Measurements from ENCODE around the gene SYNE1.

The SYNE1 gene

DNA sequence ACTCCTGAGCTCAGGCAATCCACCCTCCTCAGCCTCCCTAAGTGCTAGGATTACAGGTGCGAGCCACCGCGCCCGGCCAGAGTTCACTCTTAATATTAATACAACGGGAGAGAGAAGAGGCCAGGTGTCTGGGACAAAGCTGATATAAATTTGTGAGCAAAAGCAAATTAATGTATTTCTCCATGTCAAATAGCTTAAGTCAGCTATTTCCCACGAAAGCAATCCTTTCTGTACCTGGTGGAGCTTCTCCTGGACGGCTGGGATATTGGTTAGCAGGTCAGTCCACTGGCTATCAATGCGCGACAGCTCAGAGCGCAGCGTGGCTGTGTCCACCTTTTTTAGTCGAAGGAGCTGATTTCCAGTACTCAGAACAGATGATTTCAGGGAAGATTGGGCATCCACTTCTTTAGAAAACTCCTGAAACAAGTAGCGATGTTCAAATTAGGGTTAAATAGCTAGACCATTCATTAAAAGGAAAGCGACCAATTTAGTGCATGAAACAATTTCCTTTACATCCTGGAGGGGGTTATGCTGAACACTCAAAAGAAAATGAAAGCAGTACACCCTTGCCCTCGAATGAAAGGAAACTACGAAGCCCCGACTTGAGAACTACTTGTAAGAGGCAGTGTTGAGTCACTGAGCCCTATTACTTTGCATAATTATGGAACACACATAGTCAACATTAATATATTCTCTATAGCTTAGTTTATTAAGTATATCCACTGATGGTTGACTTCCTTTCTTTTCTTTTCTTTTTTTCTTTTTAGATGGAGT, 403.4 kb downstream of the SYNE1 start:
- DNase-seq = no peak

DNA sequence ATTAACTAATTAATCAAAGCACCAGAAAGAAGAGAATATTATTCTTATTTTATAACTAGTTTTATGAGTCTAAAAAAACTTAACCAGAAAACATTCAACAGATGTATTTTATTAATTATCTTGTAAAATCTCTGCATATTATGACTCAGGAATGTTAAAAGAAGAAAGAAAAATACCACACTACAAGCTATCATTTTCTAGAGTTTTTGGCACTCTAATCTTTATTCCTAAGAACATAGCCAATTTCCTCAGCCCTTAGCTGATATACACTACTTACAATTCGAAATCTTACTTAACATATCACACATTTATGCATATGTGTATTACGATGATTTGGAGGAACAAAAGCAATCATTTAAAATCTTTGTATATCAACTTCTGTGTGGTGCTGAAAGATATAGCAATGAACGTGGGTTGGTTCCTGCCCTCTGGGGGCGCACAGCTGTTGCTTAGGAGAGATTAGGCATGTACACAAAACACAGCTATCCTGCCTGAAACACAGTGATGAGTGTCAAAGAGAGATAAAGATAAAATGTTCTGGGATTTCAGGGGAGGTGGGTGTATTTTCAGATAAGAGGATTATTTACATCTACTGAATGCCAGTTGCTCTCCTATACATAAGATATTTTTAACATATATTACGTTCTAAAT, 404.5 kb downstream of the SYNE1 start:
- DNase-seq = peak; percentile 51 to 88
- TF ChIP-seq POLR2A (IDR thresholded peaks at IDR 0.05; ENCODE audit: low read length) = no peak

More for the DNA sequence above, 403.4 kb downstream of the SYNE1 start:
- TF ChIP-seq POLR2A (IDR thresholded peaks at IDR 0.05; ENCODE audit: low read length) = no peak
- no peak for TF ChIP-seq GATA1 (IDR thresholded peaks at IDR 0.05; ENCODE audit: low read depth, low read length)

DNA sequence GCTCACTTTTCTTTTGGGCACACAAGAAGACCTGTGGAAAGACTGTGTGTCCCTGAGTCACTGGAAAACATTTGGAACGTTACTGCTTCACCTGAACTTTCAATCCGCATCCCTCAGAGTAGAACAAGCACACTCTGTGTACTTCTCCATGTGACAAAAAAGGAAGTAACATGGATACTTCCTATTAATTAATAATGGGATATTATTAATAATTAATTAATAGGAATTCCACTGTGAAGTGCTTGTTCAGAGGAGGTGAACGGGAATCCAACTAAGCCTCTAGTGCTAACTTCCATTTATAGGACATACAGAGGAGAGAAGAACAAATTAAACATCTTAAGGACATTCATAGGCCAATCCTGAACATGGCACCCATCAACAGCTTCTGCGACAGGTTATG, 407.8 kb downstream of the SYNE1 start:
- DNase-seq = no peak
- no peak for TF ChIP-seq GATA1 (IDR thresholded peaks at IDR 0.05; ENCODE audit: low read depth, low read length)
- TF ChIP-seq POLR2A (IDR thresholded peaks at IDR 0.05; ENCODE audit: low read length) = no peak

DNA sequence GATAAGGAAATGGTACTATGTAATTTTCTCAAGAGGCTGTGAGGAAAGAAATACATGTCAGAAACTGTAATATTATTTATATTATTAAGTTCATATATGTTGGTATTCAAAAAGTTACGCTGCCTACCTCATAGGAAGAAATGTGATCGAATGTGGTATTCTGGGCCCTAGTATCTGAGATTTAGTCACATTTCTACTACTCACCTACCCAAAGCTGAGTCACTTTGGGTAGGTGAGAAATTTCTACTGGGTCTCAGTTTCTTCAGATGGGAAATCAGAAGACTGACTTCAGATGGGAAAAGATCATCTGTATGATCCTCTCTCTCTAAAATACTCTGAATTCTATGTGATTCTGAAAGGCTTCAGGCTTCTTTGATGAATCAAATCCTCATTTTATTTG, 411.0 kb downstream of the SYNE1 start:
- DNase-seq = no peak
- no peak for TF ChIP-seq GATA1 (IDR thresholded peaks at IDR 0.05; ENCODE audit: low read depth, low read length)

DNA sequence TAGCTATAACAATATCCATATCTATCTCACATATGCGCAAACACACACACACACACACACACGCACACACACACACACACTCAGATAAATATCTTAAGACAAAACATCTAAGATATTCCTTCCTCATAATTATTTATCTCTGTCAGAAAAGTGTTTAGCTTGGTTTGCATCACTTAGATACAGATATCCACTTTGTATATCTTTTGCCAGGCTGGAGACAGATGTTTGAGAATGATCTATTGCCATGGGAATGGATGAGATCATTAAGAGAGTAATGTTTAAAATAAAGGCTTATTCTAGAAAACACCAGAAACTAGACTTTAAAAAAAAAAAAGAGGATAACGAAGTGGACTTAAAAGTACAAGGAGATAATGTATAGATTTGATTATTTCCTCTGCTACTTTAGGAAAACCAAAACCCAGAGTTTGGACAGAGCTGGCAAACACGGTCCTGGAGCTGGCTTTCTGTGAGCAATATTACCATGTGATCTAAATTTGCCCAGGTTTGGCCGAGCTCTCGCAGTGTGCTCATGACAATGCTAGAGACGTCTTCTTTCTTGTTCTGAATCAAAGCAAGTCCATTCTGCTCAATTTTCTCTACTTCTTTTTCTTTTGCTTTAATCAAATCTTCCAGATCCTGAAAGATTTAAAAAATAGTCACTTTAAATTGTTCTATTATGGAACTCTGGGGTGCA, 411.8 kb downstream of the SYNE1 start:
- DNase-seq = no peak
- TF ChIP-seq GATA1 (IDR thresholded peaks at IDR 0.05; ENCODE audit: low read depth, low read length) = no peak
- no peak for TF ChIP-seq POLR2A (IDR thresholded peaks at IDR 0.05; ENCODE audit: low read length)

DNA sequence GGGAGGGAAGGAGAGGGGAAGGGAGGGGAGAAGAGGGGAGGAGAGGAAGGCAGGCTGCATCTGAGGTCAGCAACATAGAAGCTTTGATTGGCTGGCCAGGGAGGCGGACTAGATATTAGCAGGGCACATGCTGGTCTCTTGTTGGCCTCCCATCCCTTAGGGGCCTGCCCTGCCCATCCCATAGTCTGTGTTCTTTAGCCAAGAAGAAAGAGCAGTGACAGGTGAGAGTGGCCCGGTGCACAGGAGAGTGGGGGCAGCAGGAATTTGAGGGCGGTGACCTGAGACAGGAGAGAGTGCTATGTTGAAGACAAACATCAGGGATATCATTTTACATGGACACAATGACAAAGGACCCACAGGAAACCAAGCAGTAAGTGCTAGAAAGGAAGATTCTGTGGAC, 413.5 kb downstream of the SYNE1 start:
- TF ChIP-seq POLR2A (IDR thresholded peaks at IDR 0.05; ENCODE audit: low read length) (no peak), GATA1 (IDR thresholded peaks at IDR 0.05; ENCODE audit: low read depth, low read length) (no peak)
- no peak for DNase-seq

DNA sequence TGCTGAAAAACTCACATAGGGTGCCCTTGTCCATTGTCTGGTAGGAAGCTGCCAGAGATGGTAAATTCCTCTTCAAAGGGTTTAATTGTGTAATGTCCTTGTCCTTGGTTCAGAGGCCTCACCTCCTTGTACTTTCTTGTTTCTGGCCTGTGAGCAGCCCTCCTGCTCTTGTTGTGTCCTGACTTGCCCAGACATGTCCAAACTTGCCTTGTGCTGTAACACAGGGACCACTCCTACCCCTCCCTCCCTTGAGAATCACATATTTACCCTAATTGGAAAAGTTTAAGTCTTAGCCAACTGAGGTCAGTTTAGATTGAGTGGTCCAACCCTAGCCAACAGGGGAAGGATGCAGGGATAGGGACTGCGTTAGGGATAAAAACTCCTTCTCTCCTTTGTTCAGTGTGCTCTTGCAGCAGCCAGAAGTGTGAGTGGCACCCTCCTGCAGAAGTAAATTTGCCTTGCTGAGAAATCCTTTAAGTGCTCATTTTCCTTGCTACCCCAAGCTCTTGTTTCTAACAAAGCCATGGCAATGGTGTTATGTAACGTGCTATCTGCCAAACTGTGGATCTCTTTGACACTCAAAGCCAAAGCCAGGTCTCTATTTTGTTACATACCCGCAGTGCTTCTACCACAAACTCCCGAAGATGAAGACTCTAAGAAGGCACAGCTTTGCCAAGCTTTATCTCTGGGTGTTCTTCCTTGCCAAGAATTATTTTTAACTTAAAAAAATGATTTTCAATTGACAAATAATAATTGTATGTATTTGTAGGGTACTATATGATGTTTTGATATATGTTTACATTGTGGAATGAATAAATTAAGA, 415.1 kb downstream of the SYNE1 start:
- TF ChIP-seq POLR2A (IDR thresholded peaks at IDR 0.05; ENCODE audit: low read length) (no peak), GATA1 (IDR thresholded peaks at IDR 0.05; ENCODE audit: low read depth, low read length) (no peak)
- no peak for DNase-seq

DNA sequence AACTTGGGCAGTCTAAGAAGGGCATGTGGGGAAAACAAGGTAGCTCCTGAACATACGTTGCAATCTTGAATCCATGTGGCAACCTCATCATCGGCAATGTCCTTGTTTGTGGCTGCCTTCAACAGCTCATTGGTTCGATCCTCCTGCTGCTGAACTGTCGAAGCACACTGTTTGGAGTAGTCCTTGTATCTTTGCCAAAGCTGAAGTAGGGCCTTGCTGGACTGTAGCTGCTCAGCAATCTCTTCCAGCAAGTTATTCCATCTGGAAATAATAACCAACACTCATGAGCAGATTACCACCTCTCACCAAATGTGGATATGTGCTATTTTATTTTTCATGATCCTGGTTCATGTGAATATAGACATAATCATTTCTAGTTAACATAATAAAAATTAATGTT, 416.4 kb downstream of the SYNE1 start:
- no peak for DNase-seq
- TF ChIP-seq POLR2A (IDR thresholded peaks at IDR 0.05; ENCODE audit: low read length) (no peak), GATA1 (IDR thresholded peaks at IDR 0.05; ENCODE audit: low read depth, low read length) (no peak)

DNA sequence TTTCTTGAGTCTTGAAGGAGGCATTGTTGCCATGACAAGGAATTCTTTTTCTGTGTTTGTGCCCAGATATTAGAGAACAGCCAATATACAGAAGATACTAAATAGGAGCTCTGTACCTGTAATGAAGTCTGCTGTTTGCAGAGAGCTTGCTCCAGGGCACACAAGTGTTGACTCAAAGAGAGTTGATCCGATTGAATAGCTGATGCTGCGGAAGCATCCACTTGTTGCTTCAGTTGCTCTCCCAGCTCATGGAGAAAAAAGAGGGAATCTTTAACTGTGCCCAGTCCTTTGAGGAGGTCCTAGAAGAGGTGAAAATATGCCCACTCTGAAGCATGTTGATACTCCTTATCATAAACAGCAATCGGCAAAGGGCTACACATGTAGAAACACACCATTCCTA, 418.3 kb downstream of the SYNE1 start:
- DNase-seq = no peak
- TF ChIP-seq POLR2A (IDR thresholded peaks at IDR 0.05; ENCODE audit: low read length) (no peak), GATA1 (IDR thresholded peaks at IDR 0.05; ENCODE audit: low read depth, low read length) (no peak)

DNA sequence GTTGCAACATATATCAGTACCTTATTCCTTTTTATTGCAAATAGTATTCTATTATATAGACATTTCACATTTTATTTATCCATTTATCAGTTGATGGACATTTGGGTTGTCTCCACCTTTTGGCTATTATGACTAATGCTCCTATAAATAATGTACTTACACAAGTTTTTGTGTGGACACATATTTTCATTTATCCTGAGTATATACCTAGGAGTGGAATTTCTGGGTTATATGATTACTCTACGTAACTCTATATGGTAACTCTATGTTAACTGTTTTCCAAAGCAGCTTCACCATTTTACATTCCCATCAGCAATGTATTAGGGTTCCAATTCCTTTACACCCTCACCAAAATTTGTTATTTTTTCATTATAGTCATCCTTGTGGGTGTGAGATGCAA, 424.7 kb downstream of the SYNE1 start:
- no peak for DNase-seq
- TF ChIP-seq POLR2A (IDR thresholded peaks at IDR 0.05; ENCODE audit: low read length) = no peak
- TF ChIP-seq GATA1 (IDR thresholded peaks at IDR 0.05; ENCODE audit: low read depth, low read length) = no peak

DNA sequence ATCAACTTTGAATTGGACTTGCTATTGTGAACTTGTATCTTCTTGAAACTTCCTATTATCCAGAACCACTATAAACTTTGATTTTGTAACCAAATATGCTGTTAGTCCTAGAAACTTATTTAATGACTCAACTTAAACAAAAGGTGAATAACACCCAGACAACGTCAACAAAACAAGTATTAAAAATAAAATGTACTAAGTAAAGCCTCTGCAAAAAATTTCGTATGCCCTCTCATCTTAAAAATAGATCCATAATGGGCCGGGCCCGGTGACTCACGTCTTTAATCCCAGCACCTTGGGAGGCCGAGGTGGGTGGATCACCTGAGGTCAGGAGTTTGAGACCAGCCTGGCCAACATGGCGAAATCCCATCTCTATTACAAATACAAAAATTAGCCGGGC, 428.0 kb downstream of the SYNE1 start:
- TF ChIP-seq POLR2A (IDR thresholded peaks at IDR 0.05; ENCODE audit: low read length) (no peak), GATA1 (IDR thresholded peaks at IDR 0.05; ENCODE audit: low read depth, low read length) (no peak)
- no peak for DNase-seq

DNA sequence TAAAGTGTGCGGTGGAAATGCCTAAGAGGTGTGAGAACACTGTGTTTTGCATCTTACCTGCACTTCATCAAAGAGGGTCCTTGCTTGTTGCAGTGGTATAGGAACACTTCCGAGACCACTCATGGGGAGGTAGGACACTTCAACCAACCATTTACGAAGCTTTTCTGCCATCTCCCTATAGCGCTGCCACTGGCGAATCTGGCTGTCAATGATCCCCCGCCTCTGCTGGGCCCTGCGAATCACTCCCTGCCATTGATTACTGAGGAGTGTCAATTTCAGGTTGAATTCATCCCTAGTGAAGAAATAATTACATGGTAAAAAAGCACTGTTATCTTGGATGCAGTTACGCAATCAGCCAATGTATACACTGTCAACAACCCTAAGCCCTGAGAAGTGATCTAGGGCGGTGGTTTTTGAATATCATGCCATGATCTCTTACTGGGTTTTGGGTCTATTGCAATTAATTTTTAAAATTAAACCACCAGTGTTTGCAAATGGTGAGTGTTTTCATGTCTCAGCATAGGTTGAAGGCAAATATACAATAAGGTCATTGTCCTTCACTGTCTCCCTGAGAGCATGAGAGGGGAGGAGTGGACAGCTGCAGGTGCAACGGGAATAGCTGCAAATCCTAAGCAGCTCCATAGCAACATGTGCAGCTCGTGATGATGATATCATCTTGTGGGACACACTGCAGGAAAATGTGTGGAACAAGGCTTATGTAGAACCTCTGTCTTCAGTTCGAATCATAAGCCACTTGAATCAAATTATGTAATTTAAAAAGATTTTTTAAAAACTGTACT, 429.0 kb downstream of the SYNE1 start:
- no peak for DNase-seq
- TF ChIP-seq POLR2A (IDR thresholded peaks at IDR 0.05; ENCODE audit: low read length) (no peak), GATA1 (IDR thresholded peaks at IDR 0.05; ENCODE audit: low read depth, low read length) (no peak)

All from erythroblast (primary cell).